ENCODE data around the gene NAGLU. TPM values are rescaled to one million over a fixed set of nuclear protein-coding genes. Genes with fewer than 3 reads are reported as not detected.
"Not testable (repeated sequence)": the region's sequence is repeated elsewhere in the genome, so short reads cannot be mapped to it uniquely, and the experiment has no call there.

The NAGLU gene
- total and polyA plus RNA-seq, 10 of the 15 experiments (the other 5 are each of a cell fraction or from before 2014, with no cell fraction given) = 0.23 to 27.5 (median 8.9) TPM

GRCh38 chr17:42545755-42546505, 9.9 kb downstream of the NAGLU start:
- ChIA-PET CTCF (interaction anchor here (1.7 kb wide), 1 partner anchor 135 kb away, joined by 6 read pairs; no protein-coding TSS in a partner anchor), POLR2A (interaction anchor here (0.5 to 0.6 kb wide), 3 partner anchors 260 to 522 kb away, joined by 3 to 4 read pairs (median 3); no protein-coding TSS in a partner anchor), SMC1A (ENCODE audit: uncharacterized antibody, unreplicated experiment) (interaction anchor here (2.0 kb wide), 1 partner anchor 9 kb away, joined by 8 read pairs; the partner anchor contains the start of gene NAGLU)
- H2AFZ ChIP-seq (ENCODE audit: control insufficient read depth, low read depth, low read length); BruUV-seq (replicated peaks); FAIRE-seq; in situ Hi-C loops (cut with MboI); H3K36me3 ChIP-seq (ENCODE audit: control insufficient read depth in 2 of 2, insufficient read depth in 2 of 2, low read length in 1 of 2); RAD21 ChIA-PET (ENCODE audit: unreplicated experiment); H3K79me2 ChIP-seq (ENCODE audit: control insufficient read depth, insufficient read depth, low read length); H3K27me3 ChIP-seq (replicated peaks in 1 of 2; ENCODE audit: control insufficient read depth in 2 of 2, insufficient read depth in 2 of 2, low read length in 1 of 2); ATAC-seq; H3K9ac ChIP-seq (ENCODE audit: control insufficient read depth, insufficient read depth, low read length); H3K4me2 ChIP-seq (ENCODE audit: control insufficient read depth, insufficient read depth); H3K27ac ChIP-seq (ENCODE audit: control insufficient read depth, insufficient read depth); DNase-seq (ENCODE audit: low read depth, low spot score); H3K9me3 ChIP-seq (replicated peaks; ENCODE audit: control insufficient read depth, insufficient read depth, low read length); H3K4me3 ChIP-seq; H4K20me1 ChIP-seq (ENCODE audit: control insufficient read depth, insufficient read depth): not testable (repeated sequence)
- WGBS (ENCODE audit: insufficient coverage, insufficient replicate concordance, low lambda C conversion rate, missing lambda C conversion rate) = 91% methylated on average over 9 of the region's 9 CpGs
- peaks cover 11% of the 10 kb centered on the region for H3K4me1 ChIP-seq (ENCODE audit: control insufficient read depth, insufficient read depth, low read length)
- intact Hi-C loops (cut with micrococcal nuclease; ENCODE audit: unreplicated experiment) = loop anchor here (5.0 kb wide), 1 partner anchor 216 kb away; the partner anchor contains the start of gene RAMP2

GRCh38 chr17:42547001-42547461, 11.0 kb downstream of the NAGLU start:
- WGBS (ENCODE audit: insufficient coverage, insufficient replicate concordance, low lambda C conversion rate, missing lambda C conversion rate) = 95% methylated on average over 23 of the region's 23 CpGs
- Histone ChIP-seq H3K4me2 (ENCODE audit: control insufficient read depth, insufficient read depth) (no peak overlapping the region), H3K9me3 (replicated peaks; ENCODE audit: control insufficient read depth, insufficient read depth, low read length) (no peaks in the 10 kb centered on the region), H4K20me1 (ENCODE audit: control insufficient read depth, insufficient read depth) (no peaks in the 10 kb centered on the region), H3K27ac (ENCODE audit: control insufficient read depth, insufficient read depth) (no peak overlapping the region), H2AFZ (ENCODE audit: control insufficient read depth, low read depth, low read length) (no peak overlapping the region), H3K4me1 (ENCODE audit: control insufficient read depth, insufficient read depth, low read length) (peaks cover 11% of the 10 kb centered on the region), H3K27me3 (replicated peaks in 1 of 2; ENCODE audit: control insufficient read depth in 2 of 2, insufficient read depth in 2 of 2, low read length in 1 of 2) (no peaks in the 10 kb centered on the region), H3K79me2 (ENCODE audit: control insufficient read depth, insufficient read depth, low read length) (no peaks in the 10 kb centered on the region), H3K36me3 (ENCODE audit: control insufficient read depth in 2 of 2, insufficient read depth in 2 of 2, low read length in 1 of 2) (no peaks in the 10 kb centered on the region; a peak in 2 of 4 replicates), H3K4me3 (no peak overlapping the region), H3K9ac (ENCODE audit: control insufficient read depth, insufficient read depth, low read length) (no peak overlapping the region)
- no peak for ATAC-seq
- DNase-seq (ENCODE audit: low read depth, low spot score) = no peak
- no peak for FAIRE-seq
- in situ Hi-C loops (cut with MboI) = no loop called here
- intact Hi-C loops (cut with micrococcal nuclease; ENCODE audit: unreplicated experiment) = loop anchor here (5.0 kb wide), 1 partner anchor 215 kb away; the partner anchor contains the start of gene RAMP2
- CTCF ChIA-PET = interaction anchor here (1.1 to 3.0 kb wide), 4 partner anchors 11 to 58 kb away, joined by 3 to 21 read pairs (median 6); partner anchors contain the start of gene NAGLU
- BruUV-seq (replicated peaks) = no TSS peak
- SMC1A ChIA-PET (ENCODE audit: uncharacterized antibody, unreplicated experiment) = interaction anchor here (1.5 to 2.0 kb wide), 3 partner anchors 10 to 277 kb away, joined by 5 to 8 read pairs (median 5); partner anchors contain the start of genes BECN1, MLX and NAGLU
- POLR2A ChIA-PET = no interaction called here
- no peak for TF ChIP-seq ZBTB11 (CRISPR knock-in tag; IDR thresholded peaks at IDR 0.05)
- TF ChIP-seq EP300 (IDR thresholded peaks at IDR 0.05; ENCODE audit: borderline replicate concordance in 1 of 2, control insufficient read depth in 1 of 2, low read depth in 2 of 2, low read length in 2 of 2) = no peak
- no peak for TF ChIP-seq ESRRA (IDR thresholded peaks at IDR 0.05; ENCODE audit: low read length)
- RAD21 ChIA-PET (ENCODE audit: unreplicated experiment) = interaction anchor here (0.8 kb wide), 1 partner anchor 11 kb away, joined by 3 read pairs; no protein-coding TSS in a partner anchor

Data from GM12878 (cell line).